Caco-2 (cell line): ENCODE measurements around the gene SH3GL1. TPM values are rescaled to one million over a fixed set of nuclear protein-coding genes. Genes with fewer than 3 reads are reported as not detected.

Source experiments
- BruUV-seq: library from RNA; stranded (reverse); fragments of 400-500 nt; replicated peaks from 2 replicates; lab custom pipeline; 2021; lab: Mats Ljungman, UMichigan
- CTCF ChIA-PET: fragments of 300-600 bp; sonication (Branson Sonifier 250); formaldehyde crosslinking; loops from one replicate; lab custom pipeline; 2022; ENCODE audit warnings: antibody characterized with exemption; lab: Charles Lee
- POLR2A ChIA-PET: fragments of 300-600 bp; sonication (Branson Sonifier 250); formaldehyde crosslinking; loops from one replicate; lab custom pipeline; 2022; ENCODE audit warnings: antibody characterized with exemption; lab: Charles Lee
- DNase-seq, 2 experiments: peaks; one replicate each; pipeline versions ENCODE4 v3.0.0 to v3.0.0-alpha.2; 2020 to 2022
- H3K27me3 ChIP-seq: replicated peaks from 2 replicates; pipeline ENCODE4 v1.6.0; 2011; ENCODE audit warnings: low read length; ENCODE audit not compliant: control insufficient read depth, insufficient read depth
- H3K36me3 ChIP-seq: 2 replicates; pipeline ENCODE4 v1.5.1; 2011; ENCODE audit warnings: low read length; ENCODE audit not compliant: control insufficient read depth, insufficient read depth
- H3K4me1 ChIP-seq: fragments of 250-450 bp; sonication (Bioruptor Pico); 2 replicates; pipeline ENCODE4 v1.5.1; 2020; ENCODE audit warnings: mild to moderate bottlenecking
- H3K4me3 ChIP-seq: 2 replicates; pipeline ENCODE4 v1.5.1; 2011; ENCODE audit warnings: low read depth, mild to moderate bottlenecking, control low read depth, low read length
- H3K9me3 ChIP-seq: fragments of 250-450 bp; sonication (Bioruptor Pico); 2 replicates; pipeline ENCODE4 v1.5.1; 2020; ENCODE audit warnings: mild to moderate bottlenecking, moderate library complexity
- H3K27ac Mint-ChIP-seq: one replicate; pipeline ENCODE4 v1.8.0; 2022; ENCODE audit warnings: mixed read lengths; ENCODE audit not compliant: unreplicated experiment
- H3K27me3 Mint-ChIP-seq: one replicate; pipeline ENCODE4 v1.8.0; 2022; ENCODE audit warnings: mixed read lengths; ENCODE audit not compliant: insufficient read depth, unreplicated experiment
- H3K36me3 Mint-ChIP-seq: one replicate; pipeline ENCODE4 v1.8.0; 2022; ENCODE audit warnings: mild to moderate bottlenecking, mixed read lengths; ENCODE audit not compliant: insufficient read depth, unreplicated experiment
- H3K4me1 Mint-ChIP-seq: one replicate; pipeline ENCODE4 v1.8.0; 2022; ENCODE audit warnings: low read depth, mixed read lengths; ENCODE audit not compliant: unreplicated experiment
- H3K4me3 Mint-ChIP-seq: one replicate; pipeline ENCODE4 v1.8.0; 2022; ENCODE audit warnings: mild to moderate bottlenecking, moderate library complexity, mixed read lengths; ENCODE audit not compliant: unreplicated experiment
- H3K9me3 Mint-ChIP-seq: one replicate; pipeline ENCODE4 v1.8.0; 2022; ENCODE audit warnings: mixed read lengths; ENCODE audit not compliant: unreplicated experiment
- intact Hi-C: fragments of 100-400 bp; cut with micrococcal nuclease; formaldehyde crosslinking; loops from one replicate; pipeline ENCODE4 v1.10.0; 2022; ENCODE audit not compliant: unreplicated experiment
- total RNA-seq: library from RNA; stranded (reverse); gene quantifications from 2 replicates; pipeline ENCODE4 v1.2.3, GENCODE V29; 2022
- TF ChIP-seq, protein P1 (sequence below), 2 experiments: fragments of 200-600 bp in 1 of 2; IDR thresholded peaks; 1 replicate in 1 of 2; 2 replicates in 1 of 2; pipeline versions ENCODE4 v1.5.1 to v1.8.0; 2011 to 2022; ENCODE audit warnings: antibody characterized with exemption in 1 of 2, control low read depth in 1 of 2, inconsistent platforms in 1 of 2, low read depth in 1 of 2, low read length in 1 of 2, mild to moderate bottlenecking in 1 of 2, moderate library complexity in 1 of 2; ENCODE audit not compliant: insufficient read depth in 1 of 2, severe bottlenecking in 1 of 2, unreplicated experiment in 1 of 2

Gene SH3GL1
- total RNA-seq, 1 experiment from 2014 or later, result 91.3 TPM

DNA sequence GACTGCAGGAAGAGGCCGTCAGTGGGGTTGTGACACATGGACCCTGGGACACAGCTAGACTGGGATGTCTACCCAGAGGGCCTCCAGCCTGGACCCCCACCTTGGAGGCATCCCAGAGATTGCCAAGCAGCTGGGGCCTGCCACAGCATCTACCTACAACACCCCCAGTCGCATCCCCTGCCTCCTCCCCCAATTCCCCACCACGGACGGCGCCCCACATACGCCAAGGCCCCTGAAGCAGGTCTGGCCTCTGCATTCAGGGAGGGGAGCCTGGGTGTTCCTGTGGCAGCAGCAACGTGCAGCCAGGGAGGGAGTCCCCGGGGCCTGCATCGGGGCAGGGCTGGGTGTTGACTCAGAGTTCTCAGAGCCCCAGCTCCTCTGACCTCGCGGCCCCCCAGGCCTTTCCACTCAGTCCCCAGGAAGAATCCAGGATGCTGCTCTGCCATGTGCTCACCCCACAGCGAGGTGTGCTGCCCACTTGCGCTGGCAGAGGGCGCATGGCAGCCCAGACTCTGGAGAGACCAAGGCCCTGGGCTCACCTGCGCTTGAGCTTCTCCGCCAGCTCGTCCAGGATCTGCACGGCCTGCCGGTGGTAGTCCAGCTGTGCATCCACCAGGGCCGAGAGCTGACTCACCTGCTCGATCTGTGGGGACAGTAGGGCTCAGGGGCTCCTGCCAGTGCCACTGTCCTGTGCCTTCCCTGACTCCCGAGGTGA lies 37.4 kb downstream of the SH3GL1 start:
- Mint-ChIP-seq H3K36me3 (peaks cover 96% of the 10 kb centered on the region), H3K27me3 (no peaks in the 10 kb centered on the region), H3K27ac (peak overlapping the region; percentile 48), H3K4me3 (no peak overlapping the region), H3K4me1 (no peaks in the 10 kb centered on the region), H3K9me3 (no peaks in the 10 kb centered on the region)
- TF ChIP-seq, protein P1, sequence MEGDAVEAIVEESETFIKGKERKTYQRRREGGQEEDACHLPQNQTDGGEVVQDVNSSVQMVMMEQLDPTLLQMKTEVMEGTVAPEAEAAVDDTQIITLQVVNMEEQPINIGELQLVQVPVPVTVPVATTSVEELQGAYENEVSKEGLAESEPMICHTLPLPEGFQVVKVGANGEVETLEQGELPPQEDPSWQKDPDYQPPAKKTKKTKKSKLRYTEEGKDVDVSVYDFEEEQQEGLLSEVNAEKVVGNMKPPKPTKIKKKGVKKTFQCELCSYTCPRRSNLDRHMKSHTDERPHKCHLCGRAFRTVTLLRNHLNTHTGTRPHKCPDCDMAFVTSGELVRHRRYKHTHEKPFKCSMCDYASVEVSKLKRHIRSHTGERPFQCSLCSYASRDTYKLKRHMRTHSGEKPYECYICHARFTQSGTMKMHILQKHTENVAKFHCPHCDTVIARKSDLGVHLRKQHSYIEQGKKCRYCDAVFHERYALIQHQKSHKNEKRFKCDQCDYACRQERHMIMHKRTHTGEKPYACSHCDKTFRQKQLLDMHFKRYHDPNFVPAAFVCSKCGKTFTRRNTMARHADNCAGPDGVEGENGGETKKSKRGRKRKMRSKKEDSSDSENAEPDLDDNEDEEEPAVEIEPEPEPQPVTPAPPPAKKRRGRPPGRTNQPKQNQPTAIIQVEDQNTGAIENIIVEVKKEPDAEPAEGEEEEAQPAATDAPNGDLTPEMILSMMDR (IDR thresholded peaks at IDR 0.05; ENCODE audit: insufficient read depth in 1 of 2, low read depth in 1 of 2, low read length in 1 of 2, severe bottlenecking in 1 of 2, unreplicated experiment in 1 of 2), result peak; percentile 29 to 31
- intact Hi-C loops, result loop anchor here (5.0 kb wide), 1 partner anchor 39 kb away; the partner anchor contains the start of genes CHAF1A and SH3GL1
- H3K4me3 ChIP-seq, result no peak overlapping the region
- peaks cover 6% of the 10 kb centered on the region for H3K36me3 ChIP-seq
- ChIA-PET CTCF (interaction anchor here (1.1 to 1.9 kb wide), 3 partner anchors 12 to 37 kb away, joined by 3 to 14 read pairs (median 4); partner anchors contain the start of gene SH3GL1), POLR2A (interaction anchor here (0.5 to 1.0 kb wide), 2 partner anchors 21 to 44 kb away, joined by 3 read pairs; no protein-coding TSS in a partner anchor)
- H3K27me3 ChIP-seq, result no peaks in the 10 kb centered on the region
- DNase-seq, result peak in 1 of 2 experiments; percentile 49
- no peaks in the 10 kb centered on the region for H3K9me3 ChIP-seq
- no TSS peak for BruUV-seq
- 0 out of 2 replicates have a peak, but pooled peaks cover 4% of the 10 kb centered on the region for H3K4me1 ChIP-seq

DNA sequence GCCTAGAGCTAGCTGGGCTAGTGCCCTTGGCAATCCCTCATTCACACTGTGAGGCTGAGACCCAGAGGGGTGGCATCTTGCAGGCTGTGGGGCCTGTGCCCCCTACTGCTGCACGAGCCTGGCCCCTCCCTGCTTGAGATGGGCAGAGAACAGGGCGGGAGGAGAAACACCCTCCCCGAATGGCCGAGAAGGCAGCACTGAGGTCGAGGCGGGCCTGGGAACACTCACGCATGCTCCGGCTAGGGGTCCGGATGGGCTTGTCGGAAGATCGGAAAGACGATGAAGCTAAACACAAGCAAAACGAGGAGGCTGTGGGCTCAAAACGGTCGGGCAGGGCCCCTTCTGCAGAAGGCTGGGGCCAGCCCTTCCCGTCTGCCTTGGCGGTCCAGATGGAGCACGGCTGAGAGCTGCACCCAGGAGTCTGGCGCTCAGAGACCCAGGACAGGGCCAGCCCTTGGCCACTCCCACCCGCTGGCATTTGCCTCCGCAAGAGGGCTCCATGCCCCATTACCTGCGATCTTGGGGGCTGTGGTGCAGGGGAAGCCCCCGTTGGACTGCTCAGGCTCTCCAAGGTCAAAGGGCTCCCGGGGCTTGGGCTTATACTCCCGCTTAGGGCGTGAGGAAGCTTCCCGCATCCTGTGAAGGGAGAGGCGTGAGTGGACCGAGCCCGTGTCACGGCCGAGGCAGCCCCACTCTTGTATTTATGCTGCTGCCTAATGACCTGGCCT lies 38.1 kb downstream of the SH3GL1 start:
- Mint-ChIP-seq H3K27ac (peak overlapping the region; percentile 82), H3K27me3 (no peaks in the 10 kb centered on the region), H3K36me3 (peaks cover 92% of the 10 kb centered on the region), H3K4me1 (no peaks in the 10 kb centered on the region), H3K9me3 (no peaks in the 10 kb centered on the region), H3K4me3 (no peak overlapping the region)
- BruUV-seq, result no TSS peak
- CTCF ChIA-PET, result interaction anchor here (0.6 to 1.9 kb wide), 6 partner anchors 10 to 95 kb away, joined by 3 to 14 read pairs (median 4); partner anchors contain the start of gene SH3GL1
- no peak for DNase-seq
- Histone ChIP-seq H3K4me1 (0 out of 2 replicates have a peak, but pooled peaks cover 4% of the 10 kb centered on the region), H3K36me3 (peaks cover 3% of the 10 kb centered on the region), H3K9me3 (no peaks in the 10 kb centered on the region), H3K4me3 (no peak overlapping the region), H3K27me3 (no peaks in the 10 kb centered on the region)
- intact Hi-C loops, result loop anchor here (5.0 kb wide), 1 partner anchor 40 kb away; the partner anchor contains the start of genes CHAF1A and SH3GL1
- POLR2A ChIA-PET, result interaction anchor here (0.6 kb wide), 1 partner anchor 46 kb away, joined by 10 read pairs; no protein-coding TSS in a partner anchor
- TF ChIP-seq, protein P1 (IDR thresholded peaks at IDR 0.05; ENCODE audit: insufficient read depth in 1 of 2, low read depth in 1 of 2, low read length in 1 of 2, severe bottlenecking in 1 of 2, unreplicated experiment in 1 of 2), result no peak
